D721Med (cell line): Measurements from ENCODE around the gene SCD.

ENCODE experiments used
- DNase-seq: peaks from one replicate; pipeline ENCODE4 v3.0.0; 2011; ENCODE audit warnings: low spot score; ENCODE audit not compliant: insufficient read length
- FAIRE-seq: peaks from 2 replicates; lab custom pipeline; 2011; peaks lifted over from hg19 to GRCh38; lab: Jason Lieb, UNC
- TF ChIP-seq, protein P1 (sequence below): IDR thresholded peaks from 2 replicates; pipeline ENCODE4 v1.5.1; 2012; ENCODE audit warnings: mild to moderate bottlenecking, control low read depth; ENCODE audit not compliant: insufficient read depth; ENCODE audit errors: missing control alignments

SCD gene

DNA sequence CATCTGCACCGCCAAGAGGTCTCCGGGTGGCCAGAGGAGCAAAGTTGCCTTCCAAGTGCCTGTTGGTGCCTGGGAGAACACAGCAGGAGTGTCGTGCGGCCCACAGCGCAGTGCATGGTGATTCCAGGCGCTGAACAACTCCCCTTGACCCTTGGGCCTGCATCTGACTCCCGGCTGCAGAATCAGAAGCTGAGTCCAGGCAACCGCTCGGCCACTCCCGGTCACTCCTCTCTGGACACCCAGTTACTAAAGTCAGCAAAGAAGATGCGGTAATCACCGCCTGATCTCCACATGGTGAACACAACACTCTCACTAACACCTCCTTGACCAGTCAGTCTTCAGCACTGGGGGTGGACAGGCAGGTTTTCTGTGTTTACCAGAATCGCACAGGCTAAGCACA, 35.5 kb downstream of the SCD start:
- DNase-seq (no peak), FAIRE-seq (no peak)
- TF ChIP-seq, protein P1, sequence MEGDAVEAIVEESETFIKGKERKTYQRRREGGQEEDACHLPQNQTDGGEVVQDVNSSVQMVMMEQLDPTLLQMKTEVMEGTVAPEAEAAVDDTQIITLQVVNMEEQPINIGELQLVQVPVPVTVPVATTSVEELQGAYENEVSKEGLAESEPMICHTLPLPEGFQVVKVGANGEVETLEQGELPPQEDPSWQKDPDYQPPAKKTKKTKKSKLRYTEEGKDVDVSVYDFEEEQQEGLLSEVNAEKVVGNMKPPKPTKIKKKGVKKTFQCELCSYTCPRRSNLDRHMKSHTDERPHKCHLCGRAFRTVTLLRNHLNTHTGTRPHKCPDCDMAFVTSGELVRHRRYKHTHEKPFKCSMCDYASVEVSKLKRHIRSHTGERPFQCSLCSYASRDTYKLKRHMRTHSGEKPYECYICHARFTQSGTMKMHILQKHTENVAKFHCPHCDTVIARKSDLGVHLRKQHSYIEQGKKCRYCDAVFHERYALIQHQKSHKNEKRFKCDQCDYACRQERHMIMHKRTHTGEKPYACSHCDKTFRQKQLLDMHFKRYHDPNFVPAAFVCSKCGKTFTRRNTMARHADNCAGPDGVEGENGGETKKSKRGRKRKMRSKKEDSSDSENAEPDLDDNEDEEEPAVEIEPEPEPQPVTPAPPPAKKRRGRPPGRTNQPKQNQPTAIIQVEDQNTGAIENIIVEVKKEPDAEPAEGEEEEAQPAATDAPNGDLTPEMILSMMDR: no peak

DNA sequence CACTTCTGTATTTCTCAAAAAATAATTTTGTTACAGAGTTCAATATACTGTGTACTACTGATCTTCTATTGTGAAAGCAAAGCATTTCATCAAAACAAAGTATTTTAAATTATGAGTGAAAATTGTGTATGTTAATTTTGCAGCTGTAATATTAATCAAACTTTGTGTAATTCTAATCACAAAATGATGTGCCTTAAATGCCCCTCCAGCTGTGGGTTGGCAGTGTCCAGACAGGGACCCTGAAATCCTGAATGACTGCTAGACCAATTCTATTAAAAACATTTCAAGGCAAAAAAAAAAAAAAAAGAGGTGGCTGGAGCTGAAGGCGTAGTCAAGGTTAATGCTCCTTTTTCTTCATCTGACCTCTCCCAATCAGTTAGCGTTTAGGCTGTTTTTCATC, 36.2 kb downstream of the SCD start:
- no peak for FAIRE-seq
- DNase-seq: no peak
- TF ChIP-seq, protein P1: no peak

DNA sequence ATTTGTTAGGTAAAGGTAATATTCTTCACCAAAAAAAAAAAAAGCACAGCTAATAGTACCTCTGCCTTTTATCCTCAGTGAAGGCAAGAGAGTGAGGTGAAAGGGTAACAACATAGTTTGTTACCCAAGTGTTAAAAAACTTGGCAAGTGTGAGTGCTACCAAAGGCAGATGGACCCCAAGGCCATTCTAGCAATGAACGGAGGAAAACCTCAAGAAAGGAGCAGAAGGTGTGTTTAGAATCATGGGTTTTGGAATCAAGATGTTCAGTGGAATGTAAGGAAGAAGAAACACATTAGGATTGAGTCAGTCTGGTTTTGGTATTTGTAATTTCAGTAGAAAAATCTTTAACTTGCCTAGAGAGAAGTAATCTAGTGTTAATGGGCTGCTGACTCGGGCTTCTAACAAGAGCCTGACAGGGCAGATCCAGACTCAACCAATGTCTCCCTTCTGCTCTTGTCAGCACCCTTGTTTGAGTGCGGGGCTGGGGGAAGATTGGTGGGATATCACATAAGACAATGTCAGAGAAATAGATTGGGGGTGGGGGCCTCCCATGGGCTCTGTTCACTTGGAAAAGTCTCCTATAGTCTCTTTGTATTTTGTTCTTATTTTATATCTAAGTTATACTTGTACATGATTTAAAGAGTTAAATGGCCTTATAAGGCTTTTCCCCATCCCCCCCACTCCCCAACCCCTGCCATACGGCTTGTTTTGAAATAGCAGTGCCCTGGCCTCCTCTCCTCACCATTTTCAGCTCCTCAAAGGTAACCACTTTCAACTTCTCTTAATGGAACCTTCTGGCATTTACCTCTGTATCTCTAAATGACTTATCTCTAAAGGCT, 44.4 kb downstream of the SCD start:
- no peak for FAIRE-seq
- DNase-seq: no peak
- TF ChIP-seq, protein P1: no peak

DNA sequence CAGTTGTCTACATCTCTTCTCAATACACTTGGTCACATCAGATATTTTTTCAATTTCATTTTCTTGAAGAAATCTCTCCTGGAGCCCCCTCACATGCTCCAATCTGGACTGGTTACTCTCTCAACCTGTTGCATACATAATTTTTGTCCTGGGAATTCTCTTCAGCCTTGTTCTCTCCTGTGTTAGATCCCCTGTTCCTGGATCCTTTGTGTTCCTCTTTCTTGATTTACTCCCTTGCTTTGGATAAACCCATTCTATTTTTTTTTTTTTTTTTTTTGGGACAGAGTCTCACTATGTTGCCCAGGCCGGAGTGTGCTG, 45.6 kb downstream of the SCD start:
- TF ChIP-seq, protein P1: no peak
- no peak for FAIRE-seq

DNA sequence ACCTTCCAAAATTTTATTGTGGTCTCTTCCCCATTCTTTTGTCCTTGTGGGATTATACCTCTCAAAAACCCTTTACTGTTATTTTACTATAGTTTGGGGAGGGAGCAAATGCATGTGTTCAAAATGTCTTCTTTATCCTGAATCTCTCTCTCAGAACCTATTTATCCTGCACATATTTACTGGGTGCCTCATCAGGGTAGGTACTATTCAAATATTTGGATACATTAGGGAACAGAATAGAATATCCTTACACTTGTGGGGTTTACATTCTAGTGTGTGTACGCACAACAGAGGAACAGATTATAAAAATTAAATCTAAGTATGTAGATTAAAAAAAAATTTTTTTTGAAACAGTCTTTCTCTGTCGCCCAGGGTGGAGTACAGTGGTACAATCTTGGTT, 48.6 kb downstream of the SCD start:
- TF ChIP-seq, protein P1: no peak
- no peak for DNase-seq
- FAIRE-seq: no peak

More for the DNA sequence above, 45.6 kb downstream of the SCD start:
- no peak for DNase-seq

DNA sequence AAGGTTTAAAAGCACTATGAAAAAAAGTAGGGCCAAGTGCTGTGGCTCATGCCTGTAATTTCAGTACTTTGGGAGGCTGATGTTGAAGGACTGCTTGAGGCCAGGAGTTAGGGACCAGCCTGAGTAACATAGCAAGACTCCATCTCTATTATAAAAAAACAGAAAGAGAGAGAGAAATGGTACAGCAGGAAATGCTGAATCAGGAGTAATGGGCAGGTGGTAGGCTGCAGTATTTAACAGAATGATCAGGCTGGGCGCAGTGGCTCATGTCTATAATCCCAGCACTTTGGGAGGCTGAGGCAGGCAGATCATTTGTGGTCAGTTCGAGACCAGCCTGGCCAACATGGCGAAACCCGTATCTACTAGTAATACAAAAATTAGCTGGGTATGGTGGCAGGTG, 49.6 kb downstream of the SCD start:
- no peak for DNase-seq
- no peak for FAIRE-seq
- TF ChIP-seq, protein P1: no peak

DNA sequence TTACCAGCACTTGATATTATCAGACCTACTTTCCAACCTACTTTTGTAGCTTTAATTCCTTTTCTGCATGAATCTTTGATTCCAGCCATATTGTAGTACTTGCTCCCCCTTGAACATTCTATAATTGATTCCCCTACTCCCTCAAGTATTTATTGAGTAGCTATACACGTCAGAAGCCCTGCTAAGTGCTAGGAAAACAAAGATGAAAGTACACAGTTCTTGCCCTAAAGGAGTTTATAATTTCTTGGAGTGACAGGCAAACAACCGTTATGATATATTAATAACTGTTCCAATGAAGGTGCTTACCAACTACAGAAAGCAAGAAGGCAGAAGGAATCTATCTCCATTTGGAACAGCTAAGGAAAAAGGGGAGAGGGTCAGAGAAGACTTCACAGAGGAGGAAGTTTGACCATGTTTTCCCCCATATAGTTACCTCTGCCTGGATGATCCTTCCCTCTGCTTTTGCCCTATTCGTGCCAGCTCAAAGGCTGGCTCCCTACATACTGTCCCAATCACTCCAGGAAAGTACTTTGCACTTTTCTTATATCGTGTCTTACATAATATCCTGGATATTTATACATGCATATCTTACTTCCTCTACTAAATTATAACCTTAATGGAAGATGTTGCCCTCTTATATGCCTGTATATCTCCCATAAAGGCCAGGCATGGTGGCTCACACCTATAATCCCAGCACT, 54.7 kb downstream of the SCD start:
- DNase-seq: no peak
- FAIRE-seq: no peak
- TF ChIP-seq, protein P1: no peak
